Measurements from ENCODE around the gene PIK3R2. TPM values are rescaled to one million over a fixed set of nuclear protein-coding genes. Genes with fewer than 3 reads are reported as not detected.

PIK3R2 gene
- total RNA-seq, 2 donors from 2014 or later = 18.9 to 21.8 TPM

DNA sequence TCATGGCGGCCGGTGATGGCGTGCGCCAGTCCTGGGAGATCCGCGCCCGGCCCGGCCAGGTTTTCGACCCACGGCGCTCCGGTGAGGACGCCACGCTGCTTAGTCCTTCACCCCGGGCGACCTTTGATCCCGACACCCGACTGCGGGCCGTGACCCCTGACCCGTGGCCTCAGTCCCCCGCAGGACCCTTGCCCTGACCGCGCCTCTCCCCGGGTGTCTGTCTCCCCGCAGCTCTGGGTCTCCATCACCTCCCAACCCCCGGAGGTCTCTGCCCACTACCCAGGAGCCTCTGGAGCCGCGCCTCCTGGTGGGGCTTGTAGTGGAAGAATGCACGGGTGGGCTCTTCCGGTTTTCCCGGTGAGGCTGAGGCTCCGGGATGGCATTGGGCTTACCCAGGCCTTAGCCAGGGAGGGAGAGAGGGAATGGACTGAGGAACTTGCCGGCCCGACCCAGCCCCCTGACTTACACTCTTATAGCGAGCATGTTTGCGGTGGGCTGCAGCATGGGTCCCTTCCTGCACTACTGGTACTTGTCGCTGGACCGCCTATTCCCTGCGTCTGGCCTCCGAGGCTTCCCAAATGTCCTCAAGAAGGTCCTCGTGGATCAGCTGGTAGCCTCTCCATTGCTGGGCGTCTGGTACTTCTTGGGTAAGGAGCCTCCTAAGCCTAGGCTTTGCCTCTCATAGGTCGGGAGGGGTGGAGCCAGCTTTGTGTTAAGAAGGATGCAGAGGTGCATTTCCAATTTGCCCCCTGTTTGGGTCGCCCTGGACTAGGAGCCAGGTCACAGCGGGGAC is 40.6 kb downstream of the PIK3R2 start:
- intact Hi-C loops (cut with DNase I) = no loop called here
- no peak for ATAC-seq
- no peak for TF ChIP-seq POLR2A (IDR thresholded peaks at IDR 0.05)
- TF ChIP-seq, protein P1, sequence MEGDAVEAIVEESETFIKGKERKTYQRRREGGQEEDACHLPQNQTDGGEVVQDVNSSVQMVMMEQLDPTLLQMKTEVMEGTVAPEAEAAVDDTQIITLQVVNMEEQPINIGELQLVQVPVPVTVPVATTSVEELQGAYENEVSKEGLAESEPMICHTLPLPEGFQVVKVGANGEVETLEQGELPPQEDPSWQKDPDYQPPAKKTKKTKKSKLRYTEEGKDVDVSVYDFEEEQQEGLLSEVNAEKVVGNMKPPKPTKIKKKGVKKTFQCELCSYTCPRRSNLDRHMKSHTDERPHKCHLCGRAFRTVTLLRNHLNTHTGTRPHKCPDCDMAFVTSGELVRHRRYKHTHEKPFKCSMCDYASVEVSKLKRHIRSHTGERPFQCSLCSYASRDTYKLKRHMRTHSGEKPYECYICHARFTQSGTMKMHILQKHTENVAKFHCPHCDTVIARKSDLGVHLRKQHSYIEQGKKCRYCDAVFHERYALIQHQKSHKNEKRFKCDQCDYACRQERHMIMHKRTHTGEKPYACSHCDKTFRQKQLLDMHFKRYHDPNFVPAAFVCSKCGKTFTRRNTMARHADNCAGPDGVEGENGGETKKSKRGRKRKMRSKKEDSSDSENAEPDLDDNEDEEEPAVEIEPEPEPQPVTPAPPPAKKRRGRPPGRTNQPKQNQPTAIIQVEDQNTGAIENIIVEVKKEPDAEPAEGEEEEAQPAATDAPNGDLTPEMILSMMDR (IDR thresholded peaks at IDR 0.05) = peak in 1 of 7 experiments; percentile 8

DNA sequence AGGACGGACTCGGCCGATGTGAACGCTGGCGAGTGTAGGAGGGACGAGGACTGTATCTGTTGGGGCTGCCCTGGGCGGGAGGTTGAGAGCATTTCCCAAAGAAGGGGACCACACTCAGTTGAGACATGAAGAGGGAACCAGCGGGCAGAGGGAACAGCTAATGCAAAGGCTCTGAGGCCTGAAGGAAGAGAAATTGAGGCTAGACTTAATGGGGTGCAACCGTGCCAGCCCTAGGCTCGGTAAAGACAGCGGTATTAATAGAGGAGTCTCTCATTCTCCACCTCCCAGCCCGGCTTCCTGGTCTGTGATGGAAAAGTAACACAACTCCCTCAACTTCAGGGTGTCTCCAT is 41.2 kb downstream of the PIK3R2 start:
- Histone ChIP-seq H3K36me3 (replicated peaks in 1 of 2; ENCODE audit: insufficient read depth in 1 of 2, low read depth in 2 of 2) (no peaks in the 10 kb centered on the region), H3K4me1 (peaks cover 15% of the 10 kb centered on the region), H3K9me3 (no peaks in the 10 kb centered on the region), H3K27me3 (no peaks in the 10 kb centered on the region), H3K4me3 (no peak overlapping the region), H3K27ac (peak overlapping the region in 3 of 4 donors; percentile 43 to 86 (median 61))
- WGBS, 2 donors = 40 to 51% methylated on average over 5 to 12 of the region's 12 CpGs
- intact Hi-C loops (cut with DNase I) = no loop called here
- DNase-seq (no peak), ATAC-seq (no peak)
- TF ChIP-seq POLR2A (IDR thresholded peaks at IDR 0.05) = no peak
- TF ChIP-seq, protein P1 (IDR thresholded peaks at IDR 0.05) = no peak

More for the DNA sequence above, 40.6 kb downstream of the PIK3R2 start:
- peak overlapping the region; percentile 53 to 86 (median 71) for H3K27ac ChIP-seq
- no peaks in the 10 kb centered on the region for H3K27me3 ChIP-seq
- H3K4me3 ChIP-seq = peak overlapping the region; percentile 55 to 56
- no peaks in the 10 kb centered on the region for H3K9me3 ChIP-seq
- H3K4me1 ChIP-seq = peaks cover 15% of the 10 kb centered on the region
- 2 to 20% methylated on average over 1 to 44 of the region's 46 CpGs for WGBS, 2 donors
- no peak for DNase-seq
- no peaks in the 10 kb centered on the region for H3K36me3 ChIP-seq (replicated peaks in 1 of 2; ENCODE audit: insufficient read depth in 1 of 2, low read depth in 2 of 2)

DNA sequence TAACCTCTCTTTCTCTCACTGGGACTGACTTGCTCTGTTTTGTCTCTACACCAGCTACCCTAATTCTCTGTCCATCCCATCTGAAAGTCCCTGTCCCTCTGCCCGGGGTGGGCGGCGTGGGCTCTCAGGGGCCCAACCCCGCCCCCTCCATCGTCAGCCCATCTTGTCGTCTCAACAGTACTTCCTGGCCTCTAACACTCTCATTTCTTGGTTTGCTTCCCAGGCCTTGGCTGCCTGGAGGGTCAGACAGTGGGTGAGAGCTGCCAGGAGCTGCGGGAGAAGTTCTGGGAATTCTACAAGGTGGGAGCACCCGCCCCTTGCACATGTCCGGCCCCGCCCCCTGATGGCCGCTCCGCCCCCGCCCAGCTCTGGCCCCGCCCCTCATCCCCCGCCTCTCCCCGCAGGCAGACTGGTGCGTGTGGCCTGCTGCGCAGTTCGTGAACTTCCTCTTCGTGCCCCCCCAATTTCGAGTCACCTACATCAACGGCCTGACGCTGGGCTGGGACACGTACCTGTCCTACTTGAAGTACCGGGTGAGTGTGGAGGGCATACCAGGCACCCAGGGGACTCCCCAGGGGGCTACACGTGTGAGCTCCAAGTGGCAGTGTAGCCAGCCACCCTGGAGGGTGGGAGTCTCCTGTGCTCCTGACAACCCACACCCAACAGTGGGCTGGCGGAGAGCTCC is 41.7 kb downstream of the PIK3R2 start:
- DNase-seq (peak in 3 of 4 donors; percentile 24 to 50 (median 47)), ATAC-seq (no peak)
- WGBS, 2 donors = 42% methylated on average over 7 to 23 of the region's 27 CpGs
- no peak overlapping the region for H3K4me3 ChIP-seq
- H3K4me1 ChIP-seq = peaks cover 15% of the 10 kb centered on the region
- intact Hi-C loops (cut with DNase I) = no loop called here
- no peaks in the 10 kb centered on the region for H3K27me3 ChIP-seq
- peak overlapping the region in 3 of 4 donors; percentile 9 to 43 (median 23) for H3K27ac ChIP-seq
- no peak for TF ChIP-seq POLR2A (IDR thresholded peaks at IDR 0.05)
- TF ChIP-seq, protein P1 (IDR thresholded peaks at IDR 0.05) = no peak
- no peaks in the 10 kb centered on the region for H3K9me3 ChIP-seq
- no peaks in the 10 kb centered on the region for H3K36me3 ChIP-seq (replicated peaks in 1 of 2; ENCODE audit: insufficient read depth in 1 of 2, low read depth in 2 of 2)

DNA sequence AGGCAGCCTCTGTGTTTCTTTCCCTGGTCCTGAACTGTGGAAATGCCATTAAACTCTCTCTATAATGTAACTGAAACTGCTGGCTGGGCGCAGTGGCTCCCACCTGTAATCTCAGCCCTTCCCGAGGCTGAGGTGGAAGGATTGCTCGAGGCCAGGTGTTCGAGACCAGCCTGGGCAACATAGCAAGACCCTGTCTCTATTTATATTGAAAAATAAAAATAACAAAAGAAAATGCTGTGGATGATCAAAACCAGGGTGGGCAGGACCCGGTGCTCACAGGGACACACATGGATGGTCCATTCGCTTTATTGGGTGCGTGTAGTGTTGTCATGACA is 43.5 kb downstream of the PIK3R2 start:
- Histone ChIP-seq H3K9me3 (no peaks in the 10 kb centered on the region), H3K27me3 (no peaks in the 10 kb centered on the region), H3K4me3 (no peak overlapping the region), H3K27ac (no peak overlapping the region), H3K36me3 (replicated peaks in 1 of 2; ENCODE audit: insufficient read depth in 1 of 2, low read depth in 2 of 2) (no peaks in the 10 kb centered on the region), H3K4me1 (peaks cover 15% of the 10 kb centered on the region)
- TF ChIP-seq, protein P1 (IDR thresholded peaks at IDR 0.05) = no peak
- TF ChIP-seq POLR2A (IDR thresholded peaks at IDR 0.05) = no peak
- 80 to 87% methylated on average over 6 to 7 of the region's 7 CpGs for WGBS, 2 donors
- intact Hi-C loops (cut with DNase I) = no loop called here
- DNase-seq (no peak), ATAC-seq (no peak)

Measured in body of pancreas (tissue), 4 donors.